Activated CD4-positive, alpha-beta T cell treated with anti-CD3 and anti-CD28 coated beads, Interleukin-2, amount 50 U/mL, for 4 hours (primary cell): ENCODE results near the gene AP2M1.

Experiments used
- DNase-seq, 2 experiments: peaks; one replicate each; pipeline ENCODE4 v3.0.0-alpha.2; 2020

Gene AP2M1

DNA sequence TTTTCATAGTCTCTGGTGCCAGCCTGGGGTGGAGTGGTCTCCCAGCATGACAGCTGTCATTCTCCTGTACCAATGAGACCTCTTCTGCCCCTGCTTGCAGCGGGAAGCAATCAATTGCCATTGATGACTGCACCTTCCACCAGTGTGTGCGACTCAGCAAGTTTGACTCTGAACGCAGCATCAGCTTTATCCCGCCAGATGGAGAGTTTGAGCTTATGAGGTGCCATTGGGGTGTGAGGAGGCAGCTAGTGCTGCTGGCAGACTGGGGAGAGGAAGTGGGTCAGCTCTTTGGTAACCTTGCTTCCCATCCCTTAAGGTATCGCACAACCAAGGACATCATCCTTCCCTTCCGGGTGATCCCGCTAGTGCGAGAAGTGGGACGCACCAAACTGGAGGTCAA is 6.9 kb downstream of the AP2M1 start:
- DNase-seq: no peak

DNA sequence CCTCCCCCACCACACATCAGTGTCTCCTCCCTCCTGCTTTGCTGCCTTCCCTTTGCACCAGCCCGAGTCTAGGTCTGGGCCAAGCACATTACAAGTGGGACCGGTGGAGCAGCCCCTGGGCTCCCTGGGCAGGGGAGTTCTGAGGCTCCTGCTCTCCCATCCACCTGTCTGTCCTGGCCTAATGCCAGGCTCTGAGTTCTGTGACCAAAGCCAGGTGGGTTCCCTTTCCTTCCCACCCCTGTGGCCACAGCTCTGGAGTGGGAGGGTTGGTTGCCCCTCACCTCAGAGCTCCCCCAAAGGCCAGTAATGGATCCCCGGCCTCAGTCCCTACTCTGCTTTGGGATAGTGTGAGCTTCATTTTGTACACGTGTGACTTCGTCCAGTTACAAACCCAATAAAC is 9.0 kb downstream of the AP2M1 start:
- DNase-seq: no peak

DNA sequence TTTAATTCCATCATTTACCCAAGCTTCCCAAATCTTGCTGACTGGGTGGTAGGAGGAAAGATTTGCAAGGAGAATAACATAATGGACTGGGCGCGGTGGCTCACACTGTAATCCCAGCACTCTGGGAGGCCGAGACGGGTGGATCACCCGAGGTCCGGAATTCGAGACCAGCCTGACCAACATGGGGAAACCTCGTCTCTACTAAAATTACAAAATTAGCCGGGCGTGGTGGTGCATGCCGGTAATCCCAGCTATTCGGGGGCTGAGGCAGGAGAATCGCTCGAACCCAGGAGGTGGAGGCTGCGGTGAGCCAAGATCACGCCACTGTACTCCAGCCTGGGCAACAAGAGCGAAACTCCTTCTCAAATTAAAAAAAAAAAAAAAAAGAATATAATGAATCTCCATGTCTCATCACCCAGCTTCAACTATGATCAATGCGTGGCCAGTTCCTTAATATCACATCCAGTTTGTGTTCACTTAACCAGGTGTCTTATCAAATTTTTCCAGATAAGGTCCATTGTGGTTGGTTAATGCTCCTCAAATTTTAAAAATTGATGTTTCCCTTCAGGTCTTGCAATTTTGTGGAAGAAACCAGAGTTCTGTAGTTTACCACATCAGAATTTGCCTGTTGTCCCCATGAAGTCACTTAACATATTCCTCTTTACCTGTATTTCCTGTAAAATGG is 10.0 kb downstream of the AP2M1 start:
- no peak for DNase-seq

DNA sequence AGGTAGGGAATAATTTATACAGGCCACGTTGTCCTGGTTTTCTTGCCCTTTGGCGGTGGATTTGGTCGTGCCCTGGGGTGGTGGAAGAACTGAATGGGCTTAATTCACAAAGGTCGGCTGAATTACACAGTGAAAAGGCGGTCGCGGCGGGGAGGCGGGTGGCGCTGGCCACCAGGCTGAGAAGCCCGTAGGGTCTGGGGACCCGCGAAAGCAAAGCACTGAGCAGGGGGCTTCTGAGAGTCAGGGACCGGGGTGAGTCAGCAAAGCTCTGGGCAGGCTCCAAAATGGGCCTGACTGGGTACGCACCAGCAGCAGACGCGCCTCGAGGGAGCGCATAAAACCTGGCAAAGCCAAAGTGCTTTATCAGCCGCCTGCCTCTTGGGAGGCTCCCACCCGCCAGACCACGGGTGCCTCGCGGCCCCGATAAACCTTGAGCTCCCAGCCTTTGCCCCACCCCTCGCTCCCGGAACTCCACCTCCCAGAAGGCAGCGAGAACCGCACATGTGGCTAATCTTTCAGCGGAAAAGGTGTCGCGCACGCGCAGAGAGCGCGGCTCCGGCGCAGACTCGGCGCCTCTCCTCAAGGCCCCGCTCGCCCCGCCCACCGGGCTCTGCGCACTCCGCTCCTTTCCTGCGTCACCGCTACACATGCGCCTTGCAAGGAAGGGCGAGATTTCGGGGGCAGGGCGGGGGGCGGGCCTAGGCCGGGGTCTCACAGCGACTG is 11.0 kb downstream of the AP2M1 start:
- DNase-seq: peak; percentile 99

DNA sequence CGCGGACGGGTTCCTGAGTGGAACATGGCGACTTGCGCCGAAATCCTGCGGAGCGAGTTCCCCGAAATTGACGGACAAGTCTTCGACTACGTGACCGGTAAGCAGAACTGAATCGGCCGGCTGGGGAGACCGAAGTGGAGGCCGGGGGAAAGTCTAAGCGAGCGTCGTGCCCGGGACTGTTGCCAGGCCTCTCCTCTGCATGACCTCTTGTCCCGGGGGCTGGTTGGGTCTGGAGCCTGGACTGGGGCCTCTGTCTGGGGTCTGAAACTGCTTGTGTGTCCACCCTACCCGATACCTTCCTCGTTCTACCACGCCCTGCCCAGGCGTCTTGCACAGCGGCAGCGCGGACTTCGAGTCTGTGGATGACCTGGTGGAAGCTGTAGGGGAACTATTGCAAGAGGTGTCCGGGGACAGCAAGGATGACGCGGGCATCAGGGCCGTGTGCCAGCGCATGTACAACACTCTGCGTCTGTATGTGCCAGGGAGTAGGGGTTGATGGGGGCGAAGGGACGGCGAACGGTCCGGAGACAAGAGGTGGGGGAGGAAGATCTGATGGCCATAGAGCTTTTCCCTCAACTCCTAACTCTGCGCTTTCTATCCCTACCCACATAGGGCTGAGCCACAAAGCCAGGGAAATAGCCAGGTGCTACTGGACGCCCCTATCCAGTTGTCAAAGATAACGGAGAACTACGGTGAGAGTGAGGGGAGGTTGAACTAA is 11.7 kb downstream of the AP2M1 start, which contains the start of gene ABCF3:
TSS of gene ABCF3 (plus strand) at position 16 of the 718 bp plus-strand sequence. CDS start at position 25, 9 bp downstream.
- DNase-seq: no peak

DNA sequence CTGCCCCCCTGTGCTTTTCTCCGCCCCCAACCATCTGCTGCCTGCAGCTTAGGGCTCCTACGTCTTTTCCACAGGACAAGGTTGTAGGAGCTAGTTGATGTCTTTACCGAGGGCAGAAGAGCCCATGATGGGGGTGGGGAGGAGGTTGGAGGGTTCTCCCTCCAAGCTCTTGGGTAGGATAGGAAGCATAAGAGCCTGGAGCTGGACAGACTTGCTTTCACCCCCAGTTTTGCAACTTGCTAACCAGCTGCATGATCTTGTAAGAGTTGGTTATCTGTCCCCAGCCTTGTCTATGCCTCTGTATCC is 12.2 kb downstream of the AP2M1 start:
- DNase-seq: no peak

DNA sequence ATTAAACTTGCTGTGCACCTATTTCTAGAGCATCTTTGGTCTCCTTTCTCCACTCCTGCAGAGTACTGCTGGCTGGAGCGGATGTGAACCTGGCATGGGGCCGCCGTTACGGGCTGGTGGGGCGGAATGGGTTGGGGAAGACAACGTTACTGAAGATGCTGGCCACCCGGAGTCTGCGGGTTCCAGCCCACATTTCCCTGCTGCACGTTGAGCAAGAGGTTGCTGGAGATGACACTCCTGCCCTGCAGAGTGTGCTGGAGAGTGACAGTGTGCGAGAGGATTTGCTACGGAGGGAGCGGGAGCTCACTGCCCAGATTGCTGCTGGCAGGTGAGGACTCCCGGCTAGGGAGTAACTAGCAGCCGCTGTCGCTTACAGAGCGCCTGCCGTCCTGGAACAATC is 13.4 kb downstream of the AP2M1 start:
- no peak for DNase-seq

DNA sequence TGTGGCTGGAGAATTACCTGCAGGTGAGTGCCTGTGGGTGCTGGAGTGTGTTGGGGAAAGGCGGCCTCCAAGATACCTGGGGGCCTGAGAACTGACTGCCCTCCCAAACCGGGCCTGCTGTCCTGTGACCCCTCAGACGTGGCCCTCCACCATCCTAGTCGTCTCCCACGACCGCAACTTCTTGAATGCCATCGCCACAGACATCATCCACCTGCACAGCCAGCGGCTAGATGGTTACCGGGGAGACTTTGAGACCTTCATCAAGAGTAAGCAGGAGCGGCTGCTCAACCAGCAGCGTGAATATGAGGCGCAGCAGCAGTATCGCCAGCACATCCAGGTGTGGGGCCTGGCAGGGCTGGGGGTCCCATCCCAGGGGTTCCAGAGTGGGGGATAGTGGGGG is 14.8 kb downstream of the AP2M1 start:
- no peak for DNase-seq

DNA sequence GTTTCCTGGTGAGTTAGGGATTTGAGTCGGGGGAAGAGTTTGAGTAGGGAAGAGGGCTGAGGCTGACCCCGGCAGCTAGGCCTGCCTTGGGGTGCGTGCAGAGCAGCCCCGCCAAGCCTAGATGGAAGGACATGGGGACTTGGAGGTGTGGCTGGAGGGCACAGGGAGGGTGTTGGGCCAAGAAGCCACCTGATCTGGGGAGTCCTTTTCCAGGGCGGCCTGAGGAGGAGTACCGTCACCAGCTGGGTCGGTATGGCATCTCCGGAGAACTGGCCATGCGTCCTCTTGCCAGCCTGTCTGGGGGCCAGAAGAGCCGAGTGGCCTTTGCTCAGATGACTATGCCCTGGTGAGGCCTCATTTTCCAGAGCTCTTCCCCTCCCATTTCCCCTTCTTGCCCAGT is 18.2 kb downstream of the AP2M1 start:
- no peak for DNase-seq

DNA sequence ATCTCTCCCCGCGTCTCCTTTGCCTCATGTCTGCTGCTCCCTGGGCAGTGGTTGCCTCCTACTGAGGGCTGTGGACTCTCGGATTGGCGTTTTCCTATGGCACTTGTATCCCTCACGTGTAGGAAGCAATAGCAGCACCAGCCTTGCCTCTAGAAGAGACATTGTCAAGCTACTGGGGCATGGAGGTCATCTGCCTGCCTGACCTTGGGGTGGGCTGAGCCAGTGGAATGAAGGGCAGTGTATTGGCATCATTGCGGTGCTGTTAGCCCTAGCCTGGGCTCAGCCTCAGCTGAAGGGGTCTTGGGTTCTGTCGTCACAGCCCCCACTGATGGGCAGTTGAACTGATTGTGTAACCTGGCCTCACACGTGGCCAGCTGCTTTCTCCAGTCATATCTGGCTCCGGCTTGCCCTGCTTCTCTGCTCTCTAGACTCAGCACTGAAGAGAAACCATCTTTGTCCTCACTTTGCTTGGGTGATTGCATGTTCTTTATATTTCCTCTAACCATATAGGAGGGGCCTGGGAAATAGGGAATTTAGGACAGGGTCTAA is 19.4 kb downstream of the AP2M1 start:
- DNase-seq: no peak

DNA sequence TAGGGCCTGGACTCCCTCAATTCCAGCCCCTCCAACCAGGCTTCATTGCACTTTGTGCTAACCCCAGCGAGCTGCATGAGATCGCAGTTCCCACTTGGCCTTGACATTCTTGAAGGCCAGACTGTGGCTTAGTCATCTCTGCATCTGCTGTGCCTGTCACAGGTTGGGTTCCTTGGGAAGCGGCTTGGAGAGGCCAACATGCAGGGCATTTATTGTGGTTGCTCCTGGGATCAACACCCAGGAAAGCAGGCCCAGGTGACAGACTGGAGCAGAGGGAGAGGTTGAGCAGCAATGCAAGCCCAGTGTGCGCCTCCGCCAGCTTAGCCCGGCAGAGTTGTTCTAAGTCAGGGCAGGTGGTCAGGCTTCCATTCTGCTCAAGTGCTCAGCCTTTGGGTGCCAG is 21.9 kb downstream of the AP2M1 start:
- no peak for DNase-seq

DNA sequence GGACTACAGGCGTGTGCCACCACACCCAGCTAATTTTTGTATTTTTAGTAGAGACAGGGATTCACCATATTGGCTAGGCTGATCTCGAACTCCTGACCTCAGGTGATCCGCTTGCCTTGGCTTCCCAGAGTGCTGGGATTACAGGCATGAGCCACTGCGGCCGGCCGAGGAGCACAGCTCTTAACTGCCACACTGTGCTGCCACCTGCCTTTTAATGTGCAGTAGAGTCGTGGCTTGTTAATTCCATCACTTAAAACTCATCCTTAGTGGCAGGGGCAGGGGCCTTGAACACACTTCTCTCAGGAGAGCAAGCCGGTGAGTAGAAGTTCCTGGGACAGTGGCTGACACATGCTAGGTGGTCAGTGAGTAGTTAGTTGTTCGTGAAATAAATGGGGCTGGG is 23.9 kb downstream of the AP2M1 start:
- no peak for DNase-seq

DNA sequence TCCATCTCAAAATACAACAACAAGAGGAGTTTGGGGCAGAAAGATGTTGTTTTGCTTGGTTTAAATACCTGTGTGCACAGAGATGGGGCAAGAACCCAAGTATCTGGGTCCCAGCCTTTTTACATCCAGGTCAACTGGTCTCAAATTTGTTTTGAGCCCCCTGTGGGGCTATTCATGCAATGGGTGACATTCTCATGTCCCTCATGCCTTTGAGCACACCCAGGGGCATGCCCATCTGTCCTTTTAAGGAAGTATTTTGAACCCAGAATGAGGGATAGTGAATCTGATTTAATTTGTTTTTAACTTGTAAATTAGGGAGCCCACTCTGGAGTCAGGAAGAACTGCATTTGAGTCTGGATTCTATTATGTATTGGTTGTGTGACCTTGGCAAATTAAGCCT is 26.2 kb downstream of the AP2M1 start:
- no peak for DNase-seq

DNA sequence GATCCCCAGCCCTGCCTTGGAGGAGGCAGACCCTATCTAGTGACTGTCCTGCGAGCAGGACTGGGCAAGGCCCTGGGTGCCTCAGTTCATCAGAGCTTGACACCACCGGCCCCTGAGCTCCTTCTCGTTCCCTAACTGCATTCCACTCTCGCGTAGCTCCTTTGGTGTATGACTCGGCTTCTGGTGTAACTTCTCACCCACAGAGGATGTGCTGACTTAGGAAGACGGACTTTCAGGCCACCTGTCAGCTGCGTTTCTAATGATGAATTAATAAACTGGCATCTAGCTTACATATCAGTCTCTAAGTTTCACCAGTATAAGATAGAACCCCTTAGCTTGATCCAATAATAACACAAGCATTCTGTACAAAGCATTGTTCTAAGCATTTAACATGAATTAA is 28.9 kb downstream of the AP2M1 start:
- no peak for DNase-seq

DNA sequence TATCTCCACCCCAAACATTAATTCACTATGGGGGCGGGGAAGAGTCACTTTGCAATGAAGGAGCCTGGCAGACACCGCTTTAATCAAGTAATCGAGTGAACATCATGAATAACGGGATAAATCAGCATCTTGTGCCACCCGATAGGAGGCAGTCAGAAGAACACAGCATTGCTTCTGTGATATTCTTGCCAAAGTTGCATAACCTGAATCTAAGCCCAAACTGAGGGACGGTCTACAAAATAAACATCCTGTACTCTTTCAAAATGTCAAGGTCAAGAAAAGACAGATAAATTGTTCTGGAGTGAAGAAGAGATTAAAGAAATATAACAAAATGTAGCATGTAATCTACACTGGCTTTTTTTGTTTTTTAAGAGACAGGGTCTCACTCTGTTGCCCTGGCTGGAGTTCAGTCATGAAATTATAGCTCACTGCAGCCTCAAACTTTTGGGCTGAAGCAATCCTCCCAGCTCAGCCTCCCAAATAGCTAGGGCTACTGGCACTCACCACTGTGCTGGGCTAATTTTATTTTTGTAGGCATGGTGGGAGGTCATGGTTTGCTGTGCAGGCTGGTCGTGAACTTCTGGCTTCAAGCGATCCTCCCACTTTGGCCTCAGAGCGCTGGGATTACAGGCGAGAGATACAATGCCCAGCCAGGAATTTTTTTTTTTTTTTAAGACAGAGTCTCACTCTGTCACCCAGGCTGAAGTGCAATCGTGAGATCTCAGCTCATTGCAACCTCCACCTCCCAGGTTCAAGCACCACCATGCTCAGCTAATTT is 34.7 kb downstream of the AP2M1 start:
- no peak for DNase-seq

DNA sequence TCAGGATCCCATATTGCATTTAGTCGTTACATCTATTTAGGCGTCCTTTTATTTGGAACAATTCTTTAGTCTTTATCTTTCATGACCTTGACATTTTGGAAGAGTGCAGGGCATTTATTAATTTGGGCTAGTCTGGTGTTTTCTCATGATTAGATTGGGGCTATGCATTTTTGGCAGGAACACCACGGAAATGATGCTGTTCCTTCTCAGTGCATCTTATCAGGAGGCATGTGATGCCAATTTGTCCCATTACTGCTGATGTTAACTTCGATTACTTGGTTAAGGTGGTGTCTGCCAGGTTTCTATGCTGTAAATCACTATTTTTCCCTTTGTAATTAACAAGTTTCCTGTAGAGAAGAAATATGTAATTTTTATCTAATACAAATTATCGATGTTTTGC is 36.6 kb downstream of the AP2M1 start:
- DNase-seq: no peak

DNA sequence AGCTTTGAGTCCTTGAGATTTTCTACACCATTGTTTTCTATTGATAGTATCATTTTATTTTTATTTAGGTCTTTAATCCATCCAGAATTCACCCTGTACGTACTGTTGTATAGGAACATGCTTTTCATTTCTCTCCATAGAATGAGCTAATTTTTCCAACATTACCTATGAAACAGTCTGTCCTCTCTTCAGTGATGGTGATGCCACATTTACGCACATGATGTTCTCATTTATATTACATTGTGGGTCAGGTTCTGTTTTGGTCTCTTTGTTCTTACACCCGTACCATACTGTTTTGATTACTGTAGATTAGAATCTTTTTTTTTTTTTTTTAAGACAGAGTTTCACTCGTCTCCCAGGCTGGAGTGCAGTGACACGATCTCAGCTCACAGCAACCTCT is 37.1 kb downstream of the AP2M1 start:
- DNase-seq: no peak

DNA sequence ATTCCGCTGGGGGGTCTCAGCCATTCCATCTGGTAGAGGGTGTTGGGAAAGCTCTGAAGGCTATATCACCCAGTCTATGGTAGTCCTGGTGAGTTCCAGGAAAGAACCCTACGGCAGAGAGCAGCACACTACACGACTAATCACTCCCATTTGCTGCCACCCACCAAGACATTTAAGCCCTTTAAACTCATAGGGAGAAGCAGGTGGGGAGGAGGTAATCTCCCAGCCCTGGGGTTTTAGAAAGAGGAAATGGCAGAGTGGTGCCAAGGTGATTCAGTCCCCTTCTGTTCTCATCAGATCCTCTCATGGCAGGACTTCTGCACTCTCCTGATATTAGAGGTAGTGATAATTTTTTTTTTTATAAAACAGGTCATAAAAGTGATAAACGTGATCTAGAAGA is 44.2 kb downstream of the AP2M1 start:
- DNase-seq: no peak

DNA sequence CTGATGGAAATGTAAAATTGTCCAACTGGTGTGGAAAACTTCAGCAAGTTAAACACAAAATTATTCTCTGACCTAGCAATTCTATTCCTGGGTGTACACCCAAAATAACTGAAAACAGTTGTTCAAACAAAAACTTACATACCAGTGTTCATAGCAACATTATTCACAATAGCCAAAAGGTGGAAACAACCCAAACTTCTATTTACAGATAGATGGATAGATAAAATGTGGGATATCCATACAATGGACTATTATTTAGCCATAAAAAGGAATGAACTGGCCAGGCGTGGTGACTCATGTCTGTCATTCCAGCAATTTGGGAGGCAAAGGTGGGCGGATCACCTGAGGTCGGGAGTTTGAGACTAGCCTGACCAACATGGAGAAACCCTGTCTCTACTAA is 47.9 kb downstream of the AP2M1 start:
- DNase-seq: no peak

DNA sequence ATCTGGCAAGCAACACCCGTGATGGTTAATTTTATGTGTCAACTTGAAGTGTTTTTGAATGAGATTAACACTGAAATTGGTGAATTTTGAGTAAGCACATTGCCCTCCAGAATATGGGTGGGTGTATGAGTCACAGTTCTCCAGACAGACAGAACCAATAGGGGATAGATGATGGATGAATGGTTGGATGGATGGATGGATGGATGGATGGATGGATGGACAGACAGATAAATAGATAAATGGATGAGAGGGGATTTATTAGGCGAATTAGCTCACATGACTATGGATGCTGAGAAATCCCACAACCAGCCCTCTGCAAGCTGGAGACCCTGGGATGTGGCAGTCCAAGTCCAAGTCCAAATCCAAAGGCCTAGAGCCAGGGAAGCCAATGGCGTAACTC is 49.3 kb downstream of the AP2M1 start:
- DNase-seq: no peak

DNA sequence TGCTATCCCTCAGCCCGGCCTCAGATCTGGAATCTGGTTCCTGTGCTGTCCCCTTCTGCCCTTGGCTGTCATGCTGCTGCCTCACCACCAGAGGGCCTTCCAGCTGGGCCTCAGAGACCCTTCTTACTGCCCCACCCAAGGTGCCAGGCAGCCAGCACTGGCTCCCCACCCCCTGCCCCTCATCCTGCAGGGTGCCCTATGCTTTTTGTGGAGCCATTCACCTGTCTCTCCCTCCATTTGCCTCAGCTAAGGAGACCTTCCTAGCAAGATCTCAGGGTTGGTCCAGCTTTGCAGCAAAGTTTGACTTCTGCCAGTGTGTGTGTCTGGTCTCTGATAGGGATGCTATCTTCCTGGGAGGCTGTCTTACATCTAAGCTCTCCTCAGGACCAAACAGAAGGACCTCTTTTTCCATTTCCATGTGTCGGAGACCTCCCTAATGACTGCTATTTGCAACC is 52.9 kb downstream of the AP2M1 start:
- peak; percentile 38 to 46 for DNase-seq

DNA sequence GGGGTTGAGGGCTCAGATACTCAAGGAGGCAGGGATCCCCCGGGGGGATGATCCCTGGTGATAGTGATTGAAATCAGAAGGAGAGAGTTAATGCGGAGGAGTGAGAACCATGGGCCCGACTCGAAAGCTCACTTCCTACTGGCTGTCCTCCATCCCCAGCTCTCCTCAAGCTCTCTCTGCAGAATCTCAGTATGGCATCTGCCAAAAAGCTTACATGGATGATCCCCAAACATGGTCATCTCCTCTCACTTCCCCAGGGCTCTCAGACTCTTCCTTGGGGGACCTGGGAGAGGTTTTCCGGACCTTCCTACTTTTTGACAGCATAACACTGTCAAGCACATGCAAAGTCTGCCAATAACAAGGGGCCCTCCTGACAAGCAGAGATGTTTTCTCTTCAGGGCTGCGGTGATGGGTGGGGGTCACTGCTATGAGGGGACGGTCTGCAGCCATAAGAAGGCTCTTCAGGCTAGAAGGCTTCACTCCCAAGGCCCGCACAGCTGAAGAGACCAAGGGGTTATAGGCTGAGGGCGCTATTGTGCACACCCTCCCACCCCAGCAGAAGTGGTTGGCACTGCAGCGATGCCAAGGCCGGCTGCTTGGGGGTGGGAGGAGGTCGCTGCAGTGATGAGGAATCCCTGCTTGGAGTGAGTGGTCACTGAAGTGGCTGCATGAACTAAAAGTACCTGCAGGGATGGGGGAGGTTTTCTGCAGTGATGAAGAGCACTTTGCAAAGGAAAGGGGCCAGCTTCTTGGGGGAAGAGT is 53.9 kb downstream of the AP2M1 start:
- no peak for DNase-seq
